Measurements from ENCODE around the gene CCDC57.
"Not testable (repeated sequence)": the region's sequence is repeated elsewhere in the genome, so short reads cannot be mapped to it uniquely, and the experiment has no call there.

The CCDC57 gene

GRCh38 chr17:82225368-82226029, 12.9 kb upstream of the CCDC57 start:
- DNase-seq (ENCODE audit: low read depth in 2 of 2, low spot score in 1 of 2): no peak

DNA sequence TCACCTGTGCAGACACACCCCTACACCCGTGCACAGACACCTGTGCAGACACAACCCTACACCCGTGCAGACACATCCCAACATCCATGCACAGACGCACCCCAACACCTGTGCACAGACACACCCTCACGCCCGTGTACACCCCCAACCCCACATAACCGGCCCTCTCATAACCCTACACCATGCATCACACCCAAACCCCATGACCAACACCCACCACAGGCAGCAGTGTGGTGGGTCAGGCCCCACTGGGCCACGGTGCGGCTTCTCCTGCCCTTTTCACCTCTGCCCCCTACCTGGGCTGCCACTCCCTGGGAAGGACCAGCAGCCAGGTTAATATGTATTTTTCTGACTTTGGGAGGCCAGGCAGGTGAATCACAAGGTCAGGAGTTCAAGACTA, 12.0 kb upstream of the CCDC57 start:
- no peak for DNase-seq (ENCODE audit: low read depth in 2 of 2, low spot score in 1 of 2)

DNA sequence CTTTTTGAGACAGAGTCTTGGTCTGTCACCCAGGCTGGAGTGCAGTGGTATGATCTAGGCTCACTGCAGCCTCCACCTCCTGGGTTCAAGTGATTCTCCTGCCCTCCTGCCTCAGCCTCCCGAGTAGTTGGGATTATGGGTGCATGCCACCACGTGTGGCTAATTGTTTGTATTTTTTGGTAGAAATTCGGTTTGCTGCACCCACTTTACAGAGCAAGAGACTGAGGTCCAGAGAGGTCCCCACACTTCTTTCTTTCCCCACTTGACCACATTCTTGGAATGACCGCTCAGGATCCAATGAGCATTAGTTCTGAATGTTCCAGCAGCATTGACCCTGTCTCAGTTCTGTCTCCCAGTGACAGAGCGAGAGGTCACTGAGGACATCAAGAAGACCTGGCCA, 10.9 kb upstream of the CCDC57 start:
- no peak for DNase-seq (ENCODE audit: low read depth in 2 of 2, low spot score in 1 of 2)

- no peak for DNase-seq (ENCODE audit: low read depth in 2 of 2, low spot score in 1 of 2)
Measured at GRCh38 chr17:82222816-82223215, 10.2 kb upstream of the CCDC57 start.

DNA sequence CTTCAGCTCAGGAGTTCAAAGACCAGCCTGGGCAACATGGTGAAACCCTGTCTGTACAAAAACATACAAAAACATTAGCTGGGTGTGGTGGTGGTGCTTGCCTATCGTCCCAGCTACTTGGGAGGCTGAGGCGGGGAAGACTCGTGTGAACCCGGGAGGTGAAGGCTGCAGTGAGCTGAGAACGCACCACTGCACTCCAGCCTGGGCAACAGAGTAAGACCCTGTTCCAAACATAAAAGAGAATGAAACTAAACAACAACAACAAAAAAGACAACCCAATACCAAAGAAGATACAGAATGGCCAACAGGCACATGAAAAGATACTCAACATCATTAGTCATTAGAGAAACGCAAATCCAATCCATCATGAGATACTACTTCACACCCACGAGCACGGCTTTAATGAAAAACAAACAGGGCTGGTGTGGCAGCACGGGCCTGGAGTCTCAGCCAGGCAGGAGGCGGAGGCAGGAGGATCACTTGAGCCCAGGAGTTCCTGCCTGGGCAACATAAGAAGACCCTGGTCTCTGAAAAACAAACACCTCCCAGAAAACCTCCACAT, 8.8 kb upstream of the CCDC57 start:
- DNase-seq (ENCODE audit: low read depth in 2 of 2, low spot score in 1 of 2): no peak

- DNase-seq (ENCODE audit: low read depth in 2 of 2, low spot score in 1 of 2): no peak
Measured at GRCh38 chr17:82219753-82220709, 7.4 kb upstream of the CCDC57 start.

DNA sequence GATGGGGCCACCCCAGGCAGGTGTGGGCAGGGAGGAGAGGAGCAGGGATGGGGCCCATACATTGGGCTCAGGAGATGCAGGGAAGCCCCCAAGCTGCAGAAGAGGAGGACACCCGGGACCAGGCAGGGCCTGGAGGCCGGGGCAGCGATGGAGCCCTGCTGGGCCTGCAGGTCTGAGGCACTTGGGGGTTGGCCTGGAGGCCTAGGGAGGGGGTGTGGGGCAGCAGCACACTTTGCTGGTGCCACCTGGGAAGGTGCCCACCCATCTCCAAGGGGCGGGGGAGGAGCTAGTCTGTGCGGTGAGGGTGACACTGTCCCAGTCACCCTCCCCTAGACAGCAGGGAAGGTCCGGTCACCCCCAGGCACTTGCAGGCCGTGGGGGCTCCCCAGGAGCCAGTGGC, 6.4 kb upstream of the CCDC57 start:
- DNase-seq (ENCODE audit: low read depth in 2 of 2, low spot score in 1 of 2): no peak

- DNase-seq (ENCODE audit: low read depth in 2 of 2, low spot score in 1 of 2): no peak
Measured at GRCh38 chr17:82218349-82219075, 5.9 kb upstream of the CCDC57 start.

- DNase-seq (ENCODE audit: low read depth in 2 of 2, low spot score in 1 of 2): no peak
Measured at GRCh38 chr17:82217530-82218204, 5.0 kb upstream of the CCDC57 start.

GRCh38 chr17:82217120-82217529, 4.5 kb upstream of the CCDC57 start:
- DNase-seq (ENCODE audit: low read depth in 2 of 2, low spot score in 1 of 2): no peak

GRCh38 chr17:82216301-82217119, 3.9 kb upstream of the CCDC57 start:
- no peak for DNase-seq (ENCODE audit: low read depth in 2 of 2, low spot score in 1 of 2)

DNA sequence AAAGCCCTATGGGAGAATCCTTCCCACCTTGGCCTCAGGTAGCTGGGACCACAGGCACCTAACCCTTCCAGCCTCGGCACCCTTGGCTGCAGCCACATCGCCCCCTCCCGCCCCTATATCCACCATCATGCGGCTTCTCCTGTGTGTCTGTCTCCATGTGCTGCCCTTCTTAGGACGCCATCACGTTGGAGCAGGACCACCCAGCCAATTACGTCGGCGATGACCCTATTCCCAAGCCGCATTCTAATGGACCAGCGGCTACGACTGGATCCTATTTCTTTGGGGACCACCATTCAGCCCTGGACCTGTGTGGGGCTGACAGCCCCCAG, 3.3 kb upstream of the CCDC57 start:
- no peak for DNase-seq (ENCODE audit: low read depth in 2 of 2, low spot score in 1 of 2)

- no peak for DNase-seq (ENCODE audit: low read depth in 2 of 2, low spot score in 1 of 2)
Measured at GRCh38 chr17:82215095-82215971, 2.7 kb upstream of the CCDC57 start.

DNA sequence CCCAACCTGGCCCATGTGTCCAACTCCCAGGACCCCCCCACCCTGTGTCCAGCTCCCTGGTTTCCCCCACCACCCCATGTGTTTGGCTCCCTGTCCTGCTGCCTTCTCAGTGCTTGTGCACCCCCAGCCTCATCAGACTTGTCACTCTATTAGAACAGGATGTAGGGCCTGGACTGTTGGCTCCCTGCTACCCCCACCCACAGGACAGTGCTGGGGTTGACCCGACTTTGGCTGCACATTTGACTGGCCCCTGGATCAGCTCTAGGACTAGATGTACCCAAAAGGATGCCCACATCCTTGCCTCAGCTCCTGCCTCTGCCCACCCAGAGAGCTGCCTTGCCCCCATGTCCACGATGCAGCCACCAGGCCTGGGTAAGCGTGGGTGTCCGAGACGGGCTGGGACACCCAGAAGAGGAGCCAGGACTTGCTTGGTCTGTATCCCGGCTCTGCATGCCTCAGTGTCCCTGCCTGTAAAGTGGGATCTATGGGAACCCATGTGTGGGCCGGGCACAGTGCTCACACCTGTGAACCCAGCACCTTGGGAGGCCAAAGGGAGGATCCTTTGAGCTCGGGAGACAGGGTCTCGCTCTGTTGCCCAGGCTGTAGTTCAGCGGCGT, 1.5 kb upstream of the CCDC57 start:
- DNase-seq (ENCODE audit: low read depth in 2 of 2, low spot score in 1 of 2): no peak

DNA sequence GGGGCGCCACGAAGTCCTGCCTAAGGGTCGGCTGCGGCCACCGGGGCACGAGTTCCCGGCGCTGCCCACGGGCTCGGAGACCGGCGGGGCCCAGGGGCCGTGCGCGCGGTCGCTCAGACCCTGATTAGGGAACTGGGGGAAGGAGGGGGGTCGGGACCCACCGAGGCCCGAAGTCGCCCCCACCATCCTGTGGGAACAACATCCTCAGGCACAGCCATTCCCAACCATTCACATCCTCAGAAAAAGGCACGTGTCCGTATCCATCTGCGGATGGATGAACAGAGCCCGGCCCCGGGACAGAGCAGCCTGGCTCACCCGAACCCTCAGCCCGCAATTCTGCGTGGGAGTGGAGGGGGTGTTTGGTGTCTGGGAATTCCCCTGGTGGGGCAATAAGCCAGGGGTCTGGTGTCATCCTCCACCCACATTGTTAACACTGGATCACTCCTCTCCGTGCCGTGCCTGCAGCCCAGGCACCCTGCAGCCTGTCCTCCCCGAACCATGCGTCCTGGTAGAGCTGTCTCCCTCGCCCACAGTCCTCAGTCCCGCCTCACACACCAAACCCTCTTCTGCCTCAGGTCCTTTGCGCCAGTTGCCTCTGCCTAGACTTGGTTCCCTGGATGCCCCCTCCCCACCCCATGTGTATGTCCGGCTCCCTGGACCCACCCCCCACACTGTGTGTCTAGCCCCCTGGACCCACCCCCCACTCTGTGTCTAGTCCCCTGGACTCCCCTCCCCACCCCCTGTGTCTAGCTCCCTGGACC, 789 bp upstream of the CCDC57 start:
- peak; percentile 78 to 82 for DNase-seq (ENCODE audit: low read depth in 2 of 2, low spot score in 1 of 2)

- DNase-seq (ENCODE audit: low read depth in 2 of 2, low spot score in 1 of 2): not testable (repeated sequence)
Measured at GRCh38 chr17:82210655-82211054, 2.0 kb downstream of the CCDC57 start.

- peak in 1 of 2 donors; percentile 47 for DNase-seq (ENCODE audit: low read depth in 2 of 2, low spot score in 1 of 2)
Measured at GRCh38 chr17:82205720-82206508, 6.7 kb downstream of the CCDC57 start.
